Body of pancreas (tissue), 4 donors: ENCODE results near the gene TMEM260.

Source experiments
- CTCF ChIP-seq, 7 experiments: fragments of 450-650 bp in 4 of 7; fragments of 200-600 bp in 3 of 7; sonication (generic) in 3 of 7; IDR thresholded peaks; one replicate each; pipeline ENCODE4 v1.5.1; 2016 to 2019; ENCODE audit warnings: antibody characterized with exemption in 7 of 7
- POLR2A ChIP-seq, 3 donors: fragments of 450-650 bp; IDR thresholded peaks; one replicate each; pipeline ENCODE4 v1.6.1; 2016; ENCODE audit warnings: antibody characterized with exemption in 3 of 3, mild to moderate bottlenecking in 2 of 3

- TF ChIP-seq CTCF (IDR thresholded peaks at IDR 0.05) (no peak), POLR2A (IDR thresholded peaks at IDR 0.05) (no peak)
Measured at GRCh38 chr14:56678838-56679237, 99.2 kb downstream of the TMEM260 start.
